Measurements from ENCODE around the gene LTBP1. TPM values are rescaled to one million over a fixed set of nuclear protein-coding genes. Genes with fewer than 3 reads are reported as not detected.

LTBP1 gene
- total RNA-seq, 2 experiments from 2014 or later: 0.10 to 0.14 TPM

DNA sequence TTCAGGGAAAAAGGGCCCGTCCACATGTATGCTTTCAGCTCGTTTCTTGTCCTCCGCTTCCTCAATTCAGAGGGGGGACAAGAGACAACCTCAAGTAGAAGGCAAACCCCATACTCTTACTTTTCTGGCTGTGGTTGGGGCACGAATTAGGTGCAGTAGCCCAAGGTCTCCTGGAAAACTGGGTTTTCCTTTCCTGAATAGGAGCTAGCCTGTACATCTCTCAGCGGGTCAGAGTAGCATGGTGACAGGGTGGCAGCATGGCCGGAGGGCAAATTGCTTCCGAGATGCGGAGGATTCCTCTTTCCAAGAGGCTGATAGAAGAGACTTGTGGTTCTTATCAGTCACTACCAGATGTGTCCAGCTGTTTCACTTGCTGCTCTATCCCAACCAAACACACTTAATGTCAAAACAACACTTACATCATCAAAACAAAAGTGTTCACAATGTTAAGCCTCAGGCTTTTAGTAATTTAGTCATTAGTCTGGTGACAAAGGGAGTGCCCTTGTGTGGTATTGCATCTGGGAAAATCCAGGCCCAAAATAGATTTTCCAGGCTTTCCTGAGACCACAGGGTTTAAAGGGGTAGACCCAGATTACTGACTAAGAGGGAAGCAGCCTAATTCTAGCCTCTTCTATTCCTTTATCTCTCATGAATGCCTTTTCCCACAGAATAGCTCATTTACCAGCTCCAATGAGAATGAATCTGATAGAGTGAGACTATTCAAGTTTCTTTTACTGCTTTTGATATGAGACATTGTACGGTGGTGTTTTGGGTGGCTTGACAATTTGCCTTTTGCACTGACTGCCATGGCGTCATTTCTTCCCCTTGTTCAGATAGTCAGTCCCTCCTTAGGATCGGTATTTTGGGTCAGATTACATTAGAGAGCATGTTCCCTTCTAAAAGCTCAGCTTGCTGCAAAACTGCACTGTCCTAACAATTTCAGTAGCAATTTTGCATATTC, 162.0 kb downstream of the LTBP1 start:
- no peak overlapping the region for H3K4me3 Mint-ChIP-seq
- no peak for DNase-seq
- intact Hi-C loops (cut with micrococcal nuclease): no loop called here
- CTCF ChIA-PET: no interaction called here
- H3K4me1 Mint-ChIP-seq (ENCODE audit: low read depth): no peaks in the 10 kb centered on the region
- H3K27me3 Mint-ChIP-seq (ENCODE audit: low read depth): peaks cover 33% of the 10 kb centered on the region
- H3K27ac Mint-ChIP-seq: no peak overlapping the region
- no peaks in the 10 kb centered on the region for H3K9me3 Mint-ChIP-seq
- H3K36me3 Mint-ChIP-seq (ENCODE audit: low read depth): no peaks in the 10 kb centered on the region

- H3K9me3 Mint-ChIP-seq: no peaks in the 10 kb centered on the region
- H3K4me1 Mint-ChIP-seq (ENCODE audit: low read depth): no peaks in the 10 kb centered on the region
- DNase-seq: no peak
- H3K27ac Mint-ChIP-seq: no peak overlapping the region
- H3K36me3 Mint-ChIP-seq (ENCODE audit: low read depth): no peaks in the 10 kb centered on the region
- no peak overlapping the region for H3K4me3 Mint-ChIP-seq
- peaks cover 23% of the 10 kb centered on the region for H3K27me3 Mint-ChIP-seq (ENCODE audit: low read depth)
- CTCF ChIA-PET: no interaction called here
- intact Hi-C loops (cut with micrococcal nuclease): no loop called here
Measured at GRCh38 chr2:33110461-33110860, 163.7 kb downstream of the LTBP1 start.

GRCh38 chr2:33111002-33111446, 164.3 kb downstream of the LTBP1 start:
- DNase-seq: no peak
- Mint-ChIP-seq H3K4me3 (no peak overlapping the region), H3K4me1 (ENCODE audit: low read depth) (no peaks in the 10 kb centered on the region), H3K9me3 (no peaks in the 10 kb centered on the region), H3K27me3 (ENCODE audit: low read depth) (peaks cover 19% of the 10 kb centered on the region), H3K27ac (no peak overlapping the region), H3K36me3 (ENCODE audit: low read depth) (no peaks in the 10 kb centered on the region)
- intact Hi-C loops (cut with micrococcal nuclease): no loop called here
- CTCF ChIA-PET: no interaction called here

DNA sequence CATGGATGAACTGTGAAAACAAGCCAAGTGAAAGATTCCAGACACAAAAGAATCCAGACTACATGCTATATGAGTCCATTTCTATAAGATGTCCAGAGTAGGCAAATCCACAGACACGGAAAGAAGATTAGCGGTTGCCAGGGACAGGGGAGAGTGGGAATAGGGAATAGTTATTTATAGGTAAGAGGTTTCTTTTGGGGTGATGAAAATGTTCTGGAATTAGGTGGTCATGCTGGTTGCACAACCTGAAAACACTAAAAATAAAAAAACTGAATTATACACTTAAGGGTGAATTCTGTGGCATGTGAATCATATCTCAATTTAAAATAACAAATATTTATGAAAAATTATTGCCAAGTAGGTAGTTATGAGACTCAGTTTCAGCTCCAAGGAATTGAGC, 168.4 kb downstream of the LTBP1 start:
- Mint-ChIP-seq H3K36me3 (ENCODE audit: low read depth) (no peaks in the 10 kb centered on the region), H3K27me3 (ENCODE audit: low read depth) (peaks cover 13% of the 10 kb centered on the region), H3K9me3 (no peaks in the 10 kb centered on the region), H3K27ac (no peak overlapping the region), H3K4me1 (ENCODE audit: low read depth) (no peaks in the 10 kb centered on the region), H3K4me3 (no peak overlapping the region)
- CTCF ChIA-PET: no interaction called here
- DNase-seq: no peak
- intact Hi-C loops (cut with micrococcal nuclease): no loop called here

DNA sequence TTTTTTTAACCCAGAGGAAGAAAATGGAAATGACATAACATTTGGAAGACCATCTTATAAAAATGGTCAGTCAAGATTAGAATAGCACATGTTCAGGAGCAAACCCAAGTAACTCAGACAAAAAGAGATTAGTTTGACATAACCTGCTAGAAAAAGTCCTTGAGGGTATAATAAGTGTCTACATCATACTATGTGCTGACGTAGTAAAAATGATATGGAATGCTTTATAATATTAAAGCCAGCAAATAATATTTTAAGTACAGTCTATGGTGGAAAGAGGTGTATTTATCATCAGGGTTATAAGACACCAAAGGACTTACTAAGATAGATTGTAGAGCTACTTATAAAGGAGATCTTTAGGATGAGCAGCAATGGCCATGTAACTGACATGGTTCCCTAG, 169.0 kb downstream of the LTBP1 start:
- Mint-ChIP-seq H3K4me3 (no peak overlapping the region), H3K27me3 (ENCODE audit: low read depth) (peaks cover 13% of the 10 kb centered on the region), H3K27ac (no peak overlapping the region), H3K36me3 (ENCODE audit: low read depth) (no peaks in the 10 kb centered on the region), H3K4me1 (ENCODE audit: low read depth) (no peaks in the 10 kb centered on the region), H3K9me3 (no peaks in the 10 kb centered on the region)
- intact Hi-C loops (cut with micrococcal nuclease): no loop called here
- CTCF ChIA-PET: no interaction called here
- DNase-seq: no peak

GRCh38 chr2:33116799-33117198, 170.0 kb downstream of the LTBP1 start:
- Mint-ChIP-seq H3K27me3 (ENCODE audit: low read depth) (peaks cover 8% of the 10 kb centered on the region), H3K4me1 (ENCODE audit: low read depth) (no peaks in the 10 kb centered on the region), H3K9me3 (no peaks in the 10 kb centered on the region), H3K27ac (no peak overlapping the region), H3K4me3 (no peak overlapping the region), H3K36me3 (ENCODE audit: low read depth) (no peaks in the 10 kb centered on the region)
- intact Hi-C loops (cut with micrococcal nuclease): no loop called here
- DNase-seq: no peak
- CTCF ChIA-PET: interaction anchor here (0.6 kb wide), 1 partner anchor 269 kb away, joined by 3 read pairs; no protein-coding TSS in a partner anchor

DNA sequence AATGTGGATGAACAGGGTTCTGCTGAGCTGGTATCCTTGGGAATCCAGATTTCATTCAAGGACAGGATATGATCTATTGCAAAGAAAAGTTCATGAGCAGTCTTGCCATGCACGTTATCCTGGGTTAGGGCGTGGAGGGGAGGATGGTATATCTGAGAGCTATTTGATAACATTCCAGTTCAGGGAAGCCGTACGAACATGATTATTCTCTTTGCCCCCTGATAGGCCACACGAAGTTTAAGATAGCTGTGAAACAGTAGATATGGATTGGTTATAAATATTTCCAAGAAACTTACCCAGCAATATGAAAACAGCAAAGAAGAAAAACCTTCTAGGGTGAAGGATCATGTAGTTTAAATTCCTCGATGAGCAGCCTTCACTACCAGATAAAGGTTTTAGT, 171.9 kb downstream of the LTBP1 start:
- no peaks in the 10 kb centered on the region for H3K9me3 Mint-ChIP-seq
- DNase-seq: no peak
- intact Hi-C loops (cut with micrococcal nuclease): no loop called here
- H3K4me1 Mint-ChIP-seq (ENCODE audit: low read depth): no peaks in the 10 kb centered on the region
- no peaks in the 10 kb centered on the region for H3K36me3 Mint-ChIP-seq (ENCODE audit: low read depth)
- H3K4me3 Mint-ChIP-seq: no peak overlapping the region
- CTCF ChIA-PET: interaction anchor here (0.5 to 0.7 kb wide), 2 partner anchors 251 to 1453 kb away, joined by 3 to 4 read pairs; no protein-coding TSS in a partner anchor
- peaks cover 11% of the 10 kb centered on the region for H3K27me3 Mint-ChIP-seq (ENCODE audit: low read depth)
- H3K27ac Mint-ChIP-seq: no peak overlapping the region

GRCh38 chr2:33121416-33121815, 174.7 kb downstream of the LTBP1 start:
- Mint-ChIP-seq H3K4me1 (ENCODE audit: low read depth) (no peaks in the 10 kb centered on the region), H3K27me3 (ENCODE audit: low read depth) (peaks cover 16% of the 10 kb centered on the region), H3K4me3 (no peak overlapping the region), H3K9me3 (no peaks in the 10 kb centered on the region), H3K27ac (no peak overlapping the region), H3K36me3 (ENCODE audit: low read depth) (no peaks in the 10 kb centered on the region)
- intact Hi-C loops (cut with micrococcal nuclease): no loop called here
- CTCF ChIA-PET: interaction anchor here (0.5 kb wide), 1 partner anchor 19 kb away, joined by 3 read pairs; no protein-coding TSS in a partner anchor
- DNase-seq: no peak

DNA sequence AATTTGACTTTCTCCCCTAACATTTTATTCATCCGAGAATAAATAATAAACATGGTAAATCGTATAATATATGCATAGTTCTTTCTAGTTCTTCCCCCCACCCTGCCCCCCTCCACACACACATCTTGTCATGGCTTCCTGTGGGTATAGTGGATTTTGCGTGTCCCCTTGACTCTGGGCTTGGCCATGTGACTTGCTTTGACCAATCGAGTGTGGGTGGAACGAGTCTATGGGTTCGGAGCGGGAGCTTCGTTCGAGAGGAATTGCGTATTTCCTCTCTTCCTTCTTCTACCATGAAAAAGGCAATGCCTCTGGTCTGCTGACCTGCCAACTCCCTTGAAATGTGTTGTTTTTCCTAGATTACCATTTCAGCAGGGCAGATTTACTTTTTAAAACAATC, 175.2 kb downstream of the LTBP1 start:
- CTCF ChIA-PET: no interaction called here
- H3K27me3 Mint-ChIP-seq (ENCODE audit: low read depth): peaks cover 16% of the 10 kb centered on the region
- H3K36me3 Mint-ChIP-seq (ENCODE audit: low read depth): no peaks in the 10 kb centered on the region
- no peak overlapping the region for H3K27ac Mint-ChIP-seq
- no peak overlapping the region for H3K4me3 Mint-ChIP-seq
- H3K9me3 Mint-ChIP-seq: no peaks in the 10 kb centered on the region
- no peaks in the 10 kb centered on the region for H3K4me1 Mint-ChIP-seq (ENCODE audit: low read depth)
- intact Hi-C loops (cut with micrococcal nuclease): no loop called here
- no peak for DNase-seq

DNA sequence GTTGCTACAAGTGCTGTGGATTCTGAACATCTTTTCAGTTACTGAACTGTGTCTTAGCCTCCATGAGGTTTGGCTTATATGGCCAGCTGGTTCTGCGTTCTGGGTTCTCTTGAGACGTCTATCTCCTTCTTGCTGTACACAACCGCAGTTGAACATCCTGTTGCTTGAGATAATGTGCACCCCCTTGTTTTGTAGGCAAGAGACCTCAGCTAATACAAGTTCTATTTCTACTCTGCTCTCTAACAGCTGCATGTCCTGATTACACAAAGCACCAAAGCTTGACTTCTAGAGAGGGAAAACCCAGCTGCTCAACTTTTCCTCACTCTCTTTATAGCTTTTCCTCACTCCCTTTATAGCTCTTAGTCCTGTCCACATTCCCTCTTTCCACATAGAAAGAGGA, 176.0 kb downstream of the LTBP1 start:
- peaks cover 16% of the 10 kb centered on the region for H3K27me3 Mint-ChIP-seq (ENCODE audit: low read depth)
- no peak overlapping the region for H3K4me3 Mint-ChIP-seq
- no peak overlapping the region for H3K27ac Mint-ChIP-seq
- CTCF ChIA-PET: interaction anchor here (0.6 kb wide), 1 partner anchor 37 kb away, joined by 3 read pairs; no protein-coding TSS in a partner anchor
- H3K36me3 Mint-ChIP-seq (ENCODE audit: low read depth): no peaks in the 10 kb centered on the region
- no peaks in the 10 kb centered on the region for H3K9me3 Mint-ChIP-seq
- no peaks in the 10 kb centered on the region for H3K4me1 Mint-ChIP-seq (ENCODE audit: low read depth)
- no peak for DNase-seq
- intact Hi-C loops (cut with micrococcal nuclease): no loop called here

DNA sequence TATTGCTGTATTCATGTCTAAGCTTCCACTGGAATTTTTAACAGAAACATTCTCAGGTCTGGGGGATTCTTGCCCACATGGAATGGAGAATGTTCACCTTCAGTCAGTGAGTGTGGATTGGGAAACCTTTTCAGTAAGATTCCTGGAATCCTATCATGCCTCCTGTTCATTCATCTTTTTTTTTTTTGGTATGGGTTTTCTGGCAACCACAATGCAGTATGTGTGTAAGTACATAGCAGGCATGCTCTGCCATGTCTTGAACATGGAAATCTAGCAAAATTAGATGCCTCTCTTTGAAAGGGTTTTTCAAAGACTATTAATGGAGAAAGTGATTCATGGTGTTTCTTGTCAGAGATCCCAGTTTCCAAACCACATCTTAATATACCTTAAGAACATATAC, 176.5 kb downstream of the LTBP1 start:
- no peak for DNase-seq
- Mint-ChIP-seq H3K4me1 (ENCODE audit: low read depth) (no peaks in the 10 kb centered on the region), H3K9me3 (no peaks in the 10 kb centered on the region), H3K27ac (no peak overlapping the region), H3K36me3 (ENCODE audit: low read depth) (no peaks in the 10 kb centered on the region), H3K4me3 (no peak overlapping the region), H3K27me3 (ENCODE audit: low read depth) (peaks cover 14% of the 10 kb centered on the region)
- CTCF ChIA-PET: interaction anchor here (0.6 kb wide), 1 partner anchor 37 kb away, joined by 3 read pairs; no protein-coding TSS in a partner anchor
- intact Hi-C loops (cut with micrococcal nuclease): no loop called here

- intact Hi-C loops (cut with micrococcal nuclease): no loop called here
- Mint-ChIP-seq H3K4me3 (no peak overlapping the region), H3K9me3 (no peaks in the 10 kb centered on the region), H3K36me3 (ENCODE audit: low read depth) (no peaks in the 10 kb centered on the region), H3K4me1 (ENCODE audit: low read depth) (no peaks in the 10 kb centered on the region), H3K27me3 (ENCODE audit: low read depth) (peaks cover 21% of the 10 kb centered on the region), H3K27ac (no peak overlapping the region)
- CTCF ChIA-PET: interaction anchor here (0.7 kb wide), 1 partner anchor 567 kb away, joined by 3 read pairs; no protein-coding TSS in a partner anchor
- DNase-seq: no peak
Measured at GRCh38 chr2:33126552-33126951, 179.8 kb downstream of the LTBP1 start.

DNA sequence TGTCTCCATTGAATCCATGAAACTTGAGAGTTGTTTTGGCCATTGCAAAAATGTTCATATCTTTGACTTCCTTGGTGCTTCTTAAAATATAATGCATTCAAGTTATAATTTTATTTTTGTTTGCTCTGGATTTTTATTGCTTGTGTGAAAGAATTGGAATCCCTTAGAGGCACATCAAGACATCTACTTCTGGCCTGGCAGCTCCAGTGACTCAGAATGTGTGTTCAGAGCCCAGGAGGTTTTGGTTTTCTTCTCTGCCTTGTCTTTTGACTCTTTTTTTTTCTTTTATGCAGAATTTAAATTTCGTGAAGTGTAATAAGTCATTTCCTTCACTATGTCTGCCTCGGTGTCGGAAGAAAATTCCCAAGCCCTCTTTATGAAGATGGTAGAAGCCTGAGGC, 180.2 kb downstream of the LTBP1 start:
- H3K36me3 Mint-ChIP-seq (ENCODE audit: low read depth): no peaks in the 10 kb centered on the region
- no peak overlapping the region for H3K27ac Mint-ChIP-seq
- intact Hi-C loops (cut with micrococcal nuclease): no loop called here

More for the DNA sequence above, 180.2 kb downstream of the LTBP1 start:
- DNase-seq: no peak
- CTCF ChIA-PET: interaction anchor here (0.7 kb wide), 1 partner anchor 568 kb away, joined by 3 read pairs; no protein-coding TSS in a partner anchor
- Mint-ChIP-seq H3K9me3 (no peaks in the 10 kb centered on the region), H3K27me3 (ENCODE audit: low read depth) (peaks cover 21% of the 10 kb centered on the region), H3K4me1 (ENCODE audit: low read depth) (no peaks in the 10 kb centered on the region), H3K4me3 (no peak overlapping the region)

Measured in activated naive CD4-positive, alpha-beta T cell treated with anti-CD3 and anti-CD28 coated beads for 36 hours (primary cell).